Measurements from ENCODE around the gene DDX51.

The DDX51 gene

DNA sequence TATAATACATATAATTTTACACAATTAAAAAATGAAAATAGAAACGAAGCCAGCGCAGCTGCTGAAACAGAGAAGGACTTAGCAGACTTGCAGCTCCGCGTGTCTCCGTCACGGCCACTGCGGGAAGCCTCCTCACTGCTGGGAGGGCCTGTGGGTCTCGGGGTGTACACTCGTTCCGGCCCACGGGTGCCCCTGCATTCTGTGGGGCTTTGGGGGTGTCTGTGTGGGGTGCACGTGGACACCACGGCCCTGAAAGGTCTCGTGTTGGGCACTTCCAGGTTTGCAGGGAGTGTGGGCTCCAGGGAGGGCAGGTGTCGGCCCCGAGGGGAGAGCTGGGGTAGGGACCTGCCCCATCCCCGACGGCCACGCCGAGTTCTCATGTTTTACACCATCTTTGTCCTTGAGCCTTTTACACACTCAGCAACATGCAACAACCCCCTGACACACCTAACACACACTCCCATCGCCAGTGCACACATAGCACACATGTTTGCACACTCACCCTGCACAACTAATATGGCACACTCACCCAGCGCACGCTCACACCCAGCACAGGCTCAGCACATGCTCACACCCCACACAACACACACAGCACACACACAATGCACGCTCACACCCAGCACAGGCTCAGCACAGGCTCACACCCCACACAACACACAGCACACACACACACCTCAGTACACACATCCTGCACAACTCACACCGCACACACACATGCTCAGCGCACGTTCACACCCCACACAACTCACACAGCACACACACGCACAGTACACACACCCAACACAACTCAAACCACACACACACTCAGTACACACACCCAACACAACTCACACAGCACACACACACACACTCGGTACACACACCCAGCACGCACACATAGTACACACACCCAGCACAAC, 36.8 kb upstream of the DDX51 start:
- DNase-seq = no peak
- intact Hi-C loops (cut with DNase I) = no loop called here

- intact Hi-C loops (cut with DNase I) = no loop called here
Measured at GRCh38 chr12:132179431-132180362, 35.6 kb upstream of the DDX51 start.

GRCh38 chr12:132178801-132179401, 34.8 kb upstream of the DDX51 start:
- peak in 7 of 42 donors; percentile 21 to 50 (median 32) for DNase-seq
- intact Hi-C loops (cut with DNase I) = no loop called here

More at GRCh38 chr12:132179431-132180362, 35.6 kb upstream of the DDX51 start:
- DNase-seq = no peak

DNA sequence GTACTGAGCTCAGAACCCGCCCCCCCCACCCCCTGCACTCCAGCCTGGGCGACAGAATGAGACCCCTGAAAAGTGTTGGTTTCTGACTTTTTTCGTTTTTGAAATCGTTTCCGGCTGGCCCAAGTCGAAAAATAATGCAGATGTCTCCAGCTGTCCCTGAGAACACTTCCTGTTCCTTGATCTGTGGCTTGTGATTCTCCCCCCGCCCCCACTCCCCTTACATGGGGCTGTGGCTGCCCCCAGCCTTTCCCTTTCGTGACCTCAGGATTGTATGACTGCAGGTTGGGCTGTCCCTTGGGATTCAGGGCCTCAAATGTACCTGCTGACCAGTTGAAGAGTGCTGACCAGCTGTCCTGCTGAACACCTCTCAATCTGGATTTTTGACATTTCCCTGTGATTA, 34.2 kb upstream of the DDX51 start:
- intact Hi-C loops (cut with DNase I) = no loop called here
- no peak for DNase-seq

DNA sequence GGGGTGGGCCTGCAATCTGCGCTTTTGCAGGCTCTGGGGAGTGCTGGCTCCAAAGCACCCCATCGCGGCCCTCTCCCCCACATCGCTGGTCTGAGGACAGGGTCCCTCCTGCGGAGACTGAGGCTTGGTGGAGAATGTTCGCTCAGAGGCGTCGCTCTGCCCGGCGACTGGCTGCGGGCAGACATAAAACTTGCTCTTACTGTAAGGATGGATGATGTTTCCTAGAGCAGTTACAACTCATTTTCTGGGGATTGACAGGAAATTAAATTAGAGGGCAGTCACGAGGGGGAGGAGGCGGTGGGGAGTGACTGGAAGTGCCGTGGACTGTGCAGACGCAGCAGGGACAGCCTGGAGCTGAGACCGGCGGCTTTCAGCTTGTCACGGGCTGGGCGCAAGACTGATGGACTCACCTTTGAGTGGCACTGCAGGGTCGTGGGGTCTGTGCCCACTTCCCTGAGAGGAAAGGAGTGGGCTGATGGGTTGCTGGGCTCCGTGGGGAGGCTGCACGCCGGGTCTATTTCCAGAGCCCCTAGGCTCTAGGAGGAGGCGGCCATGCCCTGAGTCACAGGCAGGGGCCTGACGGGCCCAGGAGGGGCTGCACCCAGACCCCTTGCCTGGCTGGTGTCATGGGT, 32.9 kb upstream of the DDX51 start:
- intact Hi-C loops (cut with DNase I) = no loop called here
- no peak for DNase-seq

DNA sequence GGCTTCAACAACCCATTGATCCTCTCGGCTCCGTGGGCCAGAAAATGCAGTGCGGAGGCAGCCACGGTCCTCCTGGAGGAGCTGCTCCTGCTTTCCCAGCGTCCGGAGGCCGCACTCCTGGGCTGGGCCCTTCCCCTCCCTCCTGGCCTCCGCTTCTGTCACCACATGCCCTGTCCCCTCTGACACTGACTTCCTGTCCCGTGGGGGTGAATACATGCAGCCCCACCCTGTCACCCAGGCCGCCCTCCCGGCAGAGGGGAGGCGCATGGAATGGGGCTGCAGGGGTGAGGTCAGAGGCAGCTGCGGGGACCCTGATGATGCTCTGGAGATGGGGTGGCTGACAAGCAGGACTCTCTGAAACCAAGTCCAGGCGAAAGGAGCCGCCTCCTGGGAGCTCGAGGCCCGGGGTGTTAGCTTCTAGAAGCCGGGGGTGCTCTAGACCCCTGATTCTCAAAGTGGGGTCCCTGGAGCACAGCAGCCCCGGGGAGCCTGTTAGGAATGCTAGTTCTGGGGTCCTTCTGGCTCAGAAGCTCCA, 32.3 kb upstream of the DDX51 start:
- intact Hi-C loops (cut with DNase I) = no loop called here
- DNase-seq = no peak

DNA sequence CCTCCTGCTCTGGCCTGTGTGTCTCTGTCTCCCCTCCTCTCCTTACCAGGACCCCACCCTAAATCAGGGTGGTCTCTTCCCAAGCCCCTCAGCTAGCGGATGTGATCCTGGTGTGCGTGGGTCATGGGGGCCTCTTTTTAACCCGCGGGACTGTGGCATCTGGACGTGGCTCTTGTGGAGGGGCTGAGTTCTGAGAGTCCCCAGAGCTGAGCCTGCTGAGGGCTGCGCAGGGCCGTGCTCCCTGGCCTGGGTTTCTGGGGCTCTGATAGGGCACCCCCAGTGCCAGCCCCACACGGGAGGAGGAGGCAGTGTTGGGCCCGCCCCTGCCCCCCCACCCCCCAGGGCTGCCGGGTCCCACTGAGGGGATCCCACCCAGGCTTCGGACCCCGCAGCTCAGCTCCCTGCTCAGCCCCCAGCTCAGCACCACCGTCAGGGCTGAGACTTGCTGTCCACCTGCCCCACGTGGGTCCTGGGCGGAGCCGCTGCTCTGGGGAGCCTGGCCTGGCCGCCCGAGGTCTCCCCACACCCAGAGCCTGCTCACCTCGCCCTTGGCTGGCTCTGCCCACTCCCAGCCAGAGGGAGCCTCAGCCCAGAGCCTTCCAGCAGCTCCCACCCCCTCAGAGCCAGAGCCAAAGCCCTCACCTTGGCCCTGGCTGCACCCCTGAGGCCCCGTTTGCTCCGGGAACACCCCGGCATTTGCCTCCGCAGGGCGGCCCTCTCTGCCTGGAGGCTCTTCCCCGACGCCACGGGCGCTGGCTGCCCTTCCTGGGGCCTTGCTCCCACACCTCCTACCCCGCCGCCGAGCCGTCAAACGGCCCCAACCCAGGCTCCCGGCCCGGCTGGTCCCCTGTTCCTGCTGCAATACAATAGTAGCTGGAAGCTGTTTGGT, 31.6 kb upstream of the DDX51 start:
- intact Hi-C loops (cut with DNase I) = no loop called here
- no peak for DNase-seq

GRCh38 chr12:132174839-132175490, 30.8 kb upstream of the DDX51 start:
- DNase-seq = peak in 5 of 42 donors; percentile 4 to 65 (median 34)
- intact Hi-C loops (cut with DNase I) = no loop called here

DNA sequence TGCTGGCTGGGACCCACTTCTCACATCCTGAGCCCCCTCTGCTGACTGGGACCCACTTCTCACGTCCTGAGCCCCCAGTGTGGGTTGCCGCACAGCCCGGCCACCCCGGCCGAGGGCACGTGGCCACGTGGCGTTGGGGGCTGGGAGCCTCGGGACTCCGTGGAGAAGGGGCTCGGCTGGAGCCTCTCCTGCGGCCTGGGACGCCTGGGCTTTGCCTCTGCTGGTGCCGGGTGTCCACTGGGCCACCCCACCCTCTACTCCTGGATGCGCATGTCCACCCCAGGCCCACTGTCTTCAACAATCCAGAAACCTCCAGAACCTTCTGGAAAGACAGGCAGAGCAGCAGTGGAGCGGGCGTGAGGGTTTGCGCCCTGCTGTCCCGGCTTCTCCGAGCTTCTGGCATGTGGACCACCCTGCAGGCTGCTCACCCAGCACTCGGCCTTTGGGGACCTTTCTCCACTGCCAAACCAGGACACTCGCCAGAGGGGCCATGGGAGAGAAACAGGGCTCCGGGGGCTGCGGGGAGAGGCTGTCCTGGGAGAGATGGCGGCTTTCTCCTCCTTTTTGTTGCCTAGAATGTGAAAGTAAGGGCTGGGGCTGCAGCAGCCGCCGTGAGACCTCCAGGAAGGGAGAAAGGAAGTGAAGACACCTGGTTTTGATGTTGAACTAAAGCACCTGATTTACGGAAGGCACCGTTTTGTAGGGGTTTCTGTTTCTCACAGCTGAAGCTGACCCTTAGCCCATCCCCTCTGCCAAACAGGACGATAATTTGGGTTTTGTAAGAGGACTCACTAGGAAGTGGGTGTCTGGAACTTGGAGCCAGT, 30.1 kb upstream of the DDX51 start:
- intact Hi-C loops (cut with DNase I) = no loop called here
- peak in 2 of 42 donors; percentile 1 to 2 for DNase-seq

DNA sequence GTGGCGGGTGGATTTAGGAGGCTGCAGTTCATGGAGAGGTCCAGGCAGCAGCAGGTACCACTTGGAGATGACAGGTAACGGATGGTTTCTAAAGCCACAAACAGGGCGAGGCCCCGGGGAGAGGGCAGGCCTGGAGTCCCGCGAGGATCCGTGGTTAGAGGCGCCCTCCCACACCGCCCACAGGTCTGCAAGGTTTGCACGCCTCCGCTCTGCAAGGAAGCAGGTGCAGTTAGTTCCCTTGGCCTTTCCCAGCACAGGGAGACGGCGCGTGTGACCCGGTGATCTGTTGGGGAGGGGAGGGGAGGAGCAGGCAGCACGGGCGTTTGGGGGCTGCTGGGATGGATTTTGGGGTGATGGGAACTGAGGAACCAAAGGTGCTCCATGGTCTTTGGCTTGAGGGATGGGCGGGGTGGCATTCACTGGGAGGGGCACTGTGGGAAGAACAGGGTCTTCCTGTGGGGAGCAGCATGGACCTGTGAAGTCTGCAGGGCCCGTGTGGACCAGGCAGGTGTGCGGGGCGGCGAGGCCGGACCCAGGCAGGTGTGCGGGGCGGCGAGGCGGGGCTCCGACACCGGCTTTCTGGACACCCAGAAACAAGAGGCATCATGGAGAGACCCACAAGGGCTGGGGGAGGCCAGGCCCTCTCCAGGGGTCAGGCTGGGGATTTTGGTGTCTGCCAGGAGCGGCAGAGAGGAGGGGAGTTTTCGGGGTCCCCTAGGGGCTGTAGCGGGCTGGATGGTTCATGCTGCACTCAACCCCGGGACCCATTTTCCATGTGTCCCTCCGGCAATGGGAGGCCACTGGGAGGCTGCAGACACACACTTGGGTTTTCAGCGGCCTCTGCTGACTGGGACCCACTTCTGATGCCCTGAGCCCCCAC, 29.3 kb upstream of the DDX51 start:
- DNase-seq = peak in 3 of 42 donors; percentile 1 to 2 (median 2)

GRCh38 chr12:132172619-132173018, 28.5 kb upstream of the DDX51 start:
- peak in 1 of 42 donors; percentile 5 for DNase-seq
- intact Hi-C loops (cut with DNase I) = no loop called here

More for the DNA sequence above, 29.3 kb upstream of the DDX51 start:
- intact Hi-C loops (cut with DNase I) = no loop called here

DNA sequence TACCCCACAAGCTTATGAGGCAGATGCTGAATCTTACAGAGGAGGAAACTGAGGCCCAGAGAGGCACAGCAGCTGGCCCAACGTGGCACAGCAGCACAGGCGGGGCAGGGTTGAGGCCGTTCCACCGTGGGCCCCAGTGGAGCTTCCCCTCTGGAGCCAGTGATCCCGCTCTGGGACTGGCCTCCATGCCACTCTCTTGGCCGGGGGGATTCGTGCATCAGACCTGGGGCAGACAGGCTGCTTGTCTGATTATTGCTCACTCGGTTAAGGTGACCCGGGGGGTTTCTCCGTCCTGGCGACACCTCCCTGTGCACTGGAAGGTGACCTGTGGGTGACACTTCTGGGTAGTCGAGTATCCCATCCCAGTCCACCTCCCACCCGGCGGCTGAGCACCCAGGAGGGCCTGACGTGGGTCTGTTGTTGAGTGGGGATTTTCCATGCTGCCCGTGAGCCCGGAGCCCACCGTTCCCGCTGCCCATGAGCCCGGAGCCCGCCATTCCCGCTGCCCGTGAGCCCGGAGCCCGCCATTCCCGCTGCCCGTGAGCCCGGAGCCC, 27.9 kb upstream of the DDX51 start:
- intact Hi-C loops (cut with DNase I) = no loop called here
- DNase-seq = peak in 3 of 42 donors; percentile 1 to 2 (median 2)

- intact Hi-C loops (cut with DNase I) = no loop called here
Measured at GRCh38 chr12:132171293-132171967, 27.3 kb upstream of the DDX51 start.

GRCh38 chr12:132170637-132171292, 26.6 kb upstream of the DDX51 start:
- intact Hi-C loops (cut with DNase I) = no loop called here
- peak in 4 of 42 donors; percentile 1 to 3 (median 2) for DNase-seq

More at GRCh38 chr12:132171293-132171967, 27.3 kb upstream of the DDX51 start:
- DNase-seq = peak in 2 of 42 donors; percentile 1 to 3

Measured in head of caudate nucleus (tissue), 42 donors.